Subcutaneous adipose tissue (tissue), 4 donors: Measurements from ENCODE around the gene EID1. TPM values are rescaled to one million over a fixed set of nuclear protein-coding genes. Genes with fewer than 3 reads are reported as not detected.

Source experiments
- CTCF ChIP-seq: fragments of 450-650 bp; IDR thresholded peaks from one replicate; pipeline ENCODE4 v1.5.1; 2016; ENCODE audit warnings: low read depth, mild to moderate bottlenecking, control low read depth, antibody characterized with exemption, moderate library complexity
- total RNA-seq, 4 donors: library from RNA; depleted of rRNA; stranded (reverse); fragments of >200 nt; gene quantifications; one replicate each; pipeline ENCODE4 v1.1.0, GENCODE V29; 2016

Gene EID1
- total RNA-seq, 4 donors from 2014 or later: 140 to 200 (median 154) TPM

- TF ChIP-seq CTCF: no peak
Observed at GRCh38 chr15:48845123-48845522, 32.8 kb upstream of the EID1 start.

GRCh38 chr15:48850648-48851047 is 27.3 kb upstream of the EID1 start:
- no peak for TF ChIP-seq CTCF

- no peak for TF ChIP-seq CTCF
Observed at GRCh38 chr15:48851956-48852355, 26.0 kb upstream of the EID1 start.

- TF ChIP-seq CTCF: no peak
Observed at GRCh38 chr15:48855501-48856440, 22.2 kb upstream of the EID1 start.

GRCh38 chr15:48856942-48857341 is 21.0 kb upstream of the EID1 start:
- TF ChIP-seq CTCF: no peak

GRCh38 chr15:48858401-48858800 is 19.5 kb upstream of the EID1 start:
- no peak for TF ChIP-seq CTCF

- no peak for TF ChIP-seq CTCF
Observed at GRCh38 chr15:48859426-48859825, 18.5 kb upstream of the EID1 start.
